HG03045 (cell line): ENCODE data around the gene SCAI.
"Not testable (repeated sequence)": the region's sequence is repeated elsewhere in the genome, so short reads cannot be mapped to it uniquely, and the experiment has no call there.

Experiments used
- ATAC-seq: cut with Tn5 transposase; IDR thresholded peaks from one replicate; pipeline ENCODE4 v1.9.1; 2021; ENCODE audit warnings: mild to moderate bottlenecking, moderate library complexity; ENCODE audit not compliant: unreplicated experiment

Gene SCAI

DNA sequence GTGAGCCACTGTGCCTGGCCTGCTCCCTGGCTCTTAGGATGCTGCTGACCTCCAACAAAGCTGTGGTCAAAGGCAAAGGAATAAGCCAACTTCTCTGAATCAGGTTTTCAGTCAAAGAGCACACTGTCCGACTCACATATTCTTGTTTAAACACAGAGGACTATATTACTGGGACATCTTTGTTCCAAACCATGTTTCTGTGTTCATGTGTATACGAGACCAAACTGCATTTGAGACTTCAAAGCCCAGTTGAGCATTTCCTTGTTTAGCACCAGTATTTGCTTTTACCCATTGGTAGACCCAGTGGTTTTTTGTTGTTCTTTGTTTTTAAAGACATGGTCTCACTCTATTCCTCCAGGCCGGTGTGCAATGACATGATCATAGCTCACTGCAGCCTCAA lies 100.2 kb downstream of the SCAI start:
- no peak for ATAC-seq

GRCh38 chr9:125038166-125038565 lies 105.2 kb downstream of the SCAI start:
- no peak for ATAC-seq

DNA sequence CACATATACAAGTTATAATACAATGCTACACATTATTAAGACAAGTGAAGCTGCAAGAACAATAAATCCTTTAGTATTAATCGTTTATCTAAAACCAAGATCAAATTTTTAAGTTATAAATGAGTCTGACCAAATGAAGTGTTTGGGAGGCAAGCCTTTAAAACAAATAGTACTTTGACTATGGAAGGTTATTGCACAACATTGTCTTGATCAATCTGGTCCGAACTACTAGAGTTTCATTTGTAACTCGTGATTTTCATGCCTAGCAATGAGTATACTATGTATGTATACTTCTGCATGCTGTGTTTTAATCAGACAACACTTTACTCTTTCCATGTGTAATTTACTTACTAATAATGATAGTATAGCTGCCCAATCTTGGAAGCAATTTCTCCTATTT lies 115.3 kb downstream of the SCAI start:
- no peak for ATAC-seq

- no peak for ATAC-seq
These were observed 118.4 kb downstream of the SCAI start for GRCh38 chr9:125024917-125025316.

DNA sequence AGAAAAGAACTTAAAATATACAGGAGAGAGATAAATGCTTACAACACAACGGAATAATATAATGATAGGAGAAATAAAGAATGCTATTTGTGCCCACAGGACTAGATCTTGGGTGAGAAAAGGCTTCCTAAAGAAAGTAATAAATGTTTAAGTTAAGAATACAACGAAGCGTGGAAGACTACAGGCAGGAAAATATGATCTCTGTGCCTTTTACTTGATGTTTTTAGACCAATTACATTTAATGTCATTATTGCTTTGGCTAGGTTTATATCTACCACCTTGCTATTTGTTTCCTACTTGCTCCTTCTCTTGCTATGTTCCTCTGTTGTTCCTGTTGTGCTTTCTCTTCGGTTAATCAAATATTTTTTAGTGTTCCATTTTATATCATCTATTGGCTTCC lies 122.3 kb downstream of the SCAI start:
- ATAC-seq, result no peak

DNA sequence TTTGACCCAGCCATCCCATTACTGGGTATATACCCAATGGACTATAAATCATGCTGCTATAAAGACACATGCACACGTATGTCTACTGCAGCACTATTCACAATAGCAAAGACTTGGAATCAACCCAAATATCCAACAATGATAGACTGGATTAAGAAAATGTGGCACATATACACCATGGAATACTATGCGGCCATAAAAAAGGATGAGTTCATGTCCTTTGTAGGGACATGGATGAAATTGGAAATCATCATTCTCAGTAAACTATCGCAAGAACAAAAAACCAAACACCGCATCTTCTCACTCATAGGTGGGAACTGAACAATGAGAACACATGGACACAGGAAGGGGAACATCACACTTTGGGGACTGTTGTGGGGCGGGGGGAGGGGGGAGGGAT lies 127.7 kb downstream of the SCAI start:
- not testable (repeated sequence) for ATAC-seq

DNA sequence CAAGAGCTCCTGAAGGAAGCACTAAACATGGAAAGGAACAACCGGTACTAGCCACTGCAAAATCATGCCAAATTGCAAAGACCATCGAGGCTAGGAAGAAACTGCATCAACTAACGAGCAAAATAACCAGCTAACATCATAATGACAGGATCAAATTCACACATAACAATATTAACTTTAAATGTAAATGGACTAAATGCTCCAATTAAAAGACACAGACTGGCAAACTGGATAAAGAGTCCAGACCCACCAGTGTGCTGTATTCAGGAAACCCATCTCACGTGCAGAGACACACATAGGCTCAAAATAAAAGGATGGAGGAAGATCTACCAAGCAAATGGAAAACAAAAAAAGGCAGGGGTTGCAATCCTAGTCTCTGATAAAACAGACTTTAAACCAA lies 131.3 kb downstream of the SCAI start:
- ATAC-seq, result not testable (repeated sequence)

GRCh38 chr9:125008599-125008998 lies 134.7 kb downstream of the SCAI start:
- no peak for ATAC-seq

DNA sequence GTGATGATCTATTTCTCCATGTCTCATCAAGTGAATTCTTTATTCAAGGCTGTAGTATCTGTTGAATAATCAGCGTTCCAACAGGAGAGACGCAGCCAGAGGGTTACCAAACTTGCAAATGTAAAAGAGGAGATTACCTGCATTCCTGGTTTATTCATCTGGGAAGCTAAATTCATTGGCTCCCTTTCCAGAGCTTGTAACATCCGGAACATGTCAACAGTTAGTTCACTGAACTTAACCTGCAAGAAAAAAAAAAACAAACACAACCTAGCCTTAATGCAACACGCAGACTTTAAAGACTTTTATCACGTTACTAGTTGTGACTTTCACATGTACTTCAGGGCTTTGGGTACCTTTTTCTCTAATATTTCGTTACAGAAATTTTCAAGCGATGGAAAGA lies 140.0 kb downstream of the SCAI start:
- ATAC-seq, result no peak

DNA sequence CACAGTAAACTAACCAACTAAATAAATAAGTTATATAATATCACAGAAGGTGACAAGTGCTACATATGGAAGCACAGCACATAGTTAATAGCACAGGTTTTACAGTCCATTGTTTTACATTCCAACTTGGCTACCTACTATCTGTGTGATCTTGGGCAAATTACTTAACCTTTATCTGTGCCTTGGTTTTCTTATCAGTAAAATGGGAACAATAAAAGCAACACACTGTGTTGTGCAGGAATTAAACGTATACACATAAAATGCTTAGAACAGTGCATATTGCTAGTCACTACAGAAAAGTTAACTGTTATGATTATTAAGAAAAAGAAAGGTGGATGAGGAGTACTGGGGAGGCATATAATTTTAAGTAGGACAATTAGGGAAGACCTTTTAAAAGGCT lies 159.6 kb downstream of the SCAI start:
- ATAC-seq, result no peak

DNA sequence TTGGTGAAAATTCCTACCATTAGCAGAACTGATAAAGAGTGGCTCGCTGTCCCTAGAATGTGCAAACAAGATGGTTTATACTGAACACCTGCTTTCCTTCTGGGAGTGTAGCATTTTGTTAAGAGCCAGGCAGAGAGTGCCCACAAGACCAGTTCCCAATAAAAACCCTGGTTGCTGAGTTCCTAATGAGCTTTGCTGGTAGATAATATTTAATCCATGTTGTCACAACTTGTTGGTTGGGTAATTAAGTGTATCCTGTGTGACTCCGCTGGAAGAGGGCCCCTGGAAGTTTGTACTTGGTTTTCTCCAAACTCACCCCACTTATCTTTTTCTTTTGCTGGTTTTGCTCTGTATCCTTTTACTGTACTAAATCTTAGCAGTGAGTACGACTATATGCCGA lies 162.9 kb downstream of the SCAI start:
- no peak for ATAC-seq

DNA sequence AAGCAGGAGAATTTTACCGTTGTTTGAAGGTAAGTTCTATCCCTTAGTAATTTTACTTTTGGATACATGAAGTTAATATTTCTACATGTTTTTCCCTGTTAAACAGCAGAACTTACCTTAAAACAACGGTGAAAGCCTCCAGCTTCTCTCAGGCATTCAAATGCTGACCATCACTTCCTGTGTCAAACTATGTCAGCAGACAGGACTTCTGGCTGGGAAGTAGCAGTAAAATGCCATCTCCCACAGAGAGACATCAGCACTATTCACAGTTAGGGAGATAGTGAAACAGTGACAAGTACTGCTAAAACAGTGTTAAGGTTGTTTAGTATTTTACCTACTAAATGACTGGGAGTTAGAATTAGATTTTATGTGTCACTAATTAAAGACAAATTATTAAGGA lies 168.2 kb downstream of the SCAI start:
- ATAC-seq, result no peak

DNA sequence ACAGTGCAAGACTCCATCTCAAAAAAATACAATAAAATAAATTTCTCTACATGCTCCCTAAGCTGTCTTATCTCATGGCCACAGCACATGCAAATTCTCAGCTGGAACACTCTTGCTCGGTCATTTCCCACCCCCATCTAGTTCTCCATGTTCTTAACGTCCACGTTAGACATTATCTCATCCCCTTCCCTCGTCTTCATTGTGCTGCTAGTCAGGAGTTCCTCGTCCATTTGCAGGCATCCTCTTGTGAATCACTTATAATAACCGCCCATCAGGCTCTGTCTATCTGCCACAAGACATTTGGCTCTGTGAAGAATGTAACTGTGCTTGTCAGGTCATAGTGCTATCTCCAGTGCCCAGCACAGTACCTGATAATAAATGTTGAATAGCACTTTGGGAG lies 169.5 kb downstream of the SCAI start:
- no peak for ATAC-seq

GRCh38 chr9:124972241-124972770 lies 171.0 kb downstream of the SCAI start:
- ATAC-seq, result no peak

DNA sequence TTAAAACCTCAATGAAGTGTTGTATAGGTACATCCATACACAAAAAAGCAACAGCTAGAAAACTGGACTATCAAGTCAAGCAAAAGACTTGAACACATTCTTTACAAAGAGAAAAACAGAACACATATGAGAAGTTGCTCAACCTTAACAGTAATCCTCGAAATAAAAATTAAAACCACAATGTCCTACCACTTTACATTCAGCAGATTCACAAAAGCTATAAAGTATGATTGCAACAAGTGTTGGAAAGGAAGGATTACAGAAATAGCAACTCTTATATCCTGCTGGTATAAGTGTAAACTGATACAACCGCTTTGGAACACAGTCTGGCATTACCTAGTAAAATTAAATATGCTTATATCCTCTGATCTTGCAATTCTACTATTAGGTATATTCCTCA lies 173.9 kb downstream of the SCAI start:
- ATAC-seq, result no peak

- no peak for ATAC-seq
These were observed 175.1 kb downstream of the SCAI start for GRCh38 chr9:124968238-124968637.

- ATAC-seq, result not testable (repeated sequence)
These were observed 177.4 kb downstream of the SCAI start for GRCh38 chr9:124965775-124966568.

DNA sequence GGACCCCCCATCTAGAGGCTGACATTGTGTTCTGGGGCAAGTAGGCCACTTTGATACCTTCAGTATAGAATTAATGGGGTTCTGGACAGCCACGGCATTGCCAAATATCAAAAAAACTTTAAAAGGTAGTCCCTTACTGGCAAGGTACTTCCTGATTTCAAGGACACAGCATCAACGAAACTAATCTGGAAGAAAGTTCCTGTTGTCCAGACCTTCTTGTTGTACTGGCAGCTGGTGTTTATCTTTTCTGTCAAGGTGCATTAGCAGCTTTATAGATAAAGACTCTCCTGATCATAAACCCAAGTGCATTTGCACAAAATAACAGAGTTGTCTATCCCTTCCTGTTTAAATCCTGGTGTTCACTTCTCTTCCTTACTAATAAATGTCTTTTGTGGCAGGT lies 178.7 kb downstream of the SCAI start:
- no peak for ATAC-seq

DNA sequence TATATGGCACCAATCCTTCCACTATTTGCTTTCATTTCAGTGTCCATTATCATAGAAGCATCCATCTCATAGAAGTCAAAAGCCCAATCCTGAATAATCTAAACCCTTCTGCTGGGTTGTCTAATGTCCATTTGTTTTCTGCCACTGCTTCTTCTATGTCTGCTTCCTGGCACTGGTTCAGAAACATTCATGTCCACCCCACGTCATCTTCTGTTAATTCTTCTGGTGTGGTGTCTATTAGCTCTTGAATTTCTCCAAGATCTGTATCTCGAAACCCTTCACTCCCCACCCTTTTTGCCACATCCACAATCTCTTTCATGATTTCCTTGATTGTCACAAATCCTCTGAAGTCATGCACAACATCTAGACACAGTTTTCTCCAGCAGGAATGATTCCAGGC lies 179.3 kb downstream of the SCAI start:
- ATAC-seq, result no peak

DNA sequence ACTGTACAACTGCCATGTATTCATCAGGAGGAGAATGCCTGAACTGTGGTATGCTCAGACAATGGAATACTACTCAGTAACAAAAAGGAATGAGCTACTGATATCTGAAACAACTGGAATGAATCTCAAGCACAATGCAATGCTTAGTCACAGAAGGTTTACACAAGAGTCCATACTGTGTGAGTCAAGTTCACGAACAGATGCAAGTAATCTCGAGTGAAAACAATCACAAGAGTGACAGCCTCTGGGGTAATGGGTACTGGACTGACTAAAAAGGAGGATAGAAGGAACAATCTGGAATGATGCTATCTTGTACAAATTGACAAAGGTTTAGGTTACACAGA lies 182.9 kb downstream of the SCAI start:
- no peak for ATAC-seq

- ATAC-seq, result not testable (repeated sequence)
These were observed 183.5 kb downstream of the SCAI start for GRCh38 chr9:124959671-124960408.

DNA sequence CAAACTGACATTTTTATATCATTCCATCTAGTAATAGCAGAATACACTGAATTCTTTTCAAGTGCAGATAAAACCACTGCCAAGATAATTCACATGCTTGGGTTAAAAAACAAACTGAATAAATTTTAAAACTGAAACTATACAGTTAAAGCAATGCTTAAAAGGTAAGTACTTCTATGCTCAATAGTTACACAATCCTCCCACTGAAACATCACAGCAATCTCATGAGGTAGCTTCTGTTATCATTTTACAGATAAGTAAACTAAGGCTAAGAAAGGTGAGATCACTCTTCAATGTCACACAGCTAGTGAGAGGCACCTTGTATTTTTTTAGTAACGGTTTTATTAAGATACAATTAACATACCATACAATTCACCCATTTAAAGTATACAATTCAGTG lies 189.1 kb downstream of the SCAI start:
- no peak for ATAC-seq
